SK-N-MC (cell line): Measurements from ENCODE around the gene LTBP2.

Experiments
- EZH2 ChIP-seq: fragments of 200-600 bp; sonication (generic); IDR thresholded peaks from one replicate; pipeline ENCODE4 v1.6.1; 2017; ENCODE audit warnings: antibody characterized with exemption
- POLR2AphosphoS5 ChIP-seq: IDR thresholded peaks from 2 replicates; pipeline ENCODE4 v1.6.1; 2012; ENCODE audit warnings: mild to moderate bottlenecking, low read depth, low read length, borderline replicate concordance

DNA sequence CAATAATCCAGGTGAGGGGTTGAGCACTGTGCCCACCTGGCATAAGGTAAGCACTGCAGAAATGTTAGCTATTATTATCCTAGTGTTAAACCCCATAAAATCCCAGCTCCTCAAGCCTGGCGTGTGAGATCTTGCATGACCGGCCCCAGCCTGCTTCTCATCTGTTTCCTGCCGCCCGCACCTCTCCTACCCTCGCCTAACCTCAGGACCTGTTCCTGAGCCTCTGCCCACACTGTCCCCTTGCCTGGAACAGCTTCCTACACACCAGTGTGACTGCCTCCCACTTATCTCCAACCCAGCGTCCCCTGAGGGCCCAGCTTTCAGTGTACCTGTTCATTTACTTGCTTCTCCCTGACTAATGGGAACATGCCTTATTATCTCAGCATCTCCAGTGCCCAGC lies 93.8 kb downstream of the LTBP2 start:
- TF ChIP-seq EZH2, result no peak
- no peak for TF ChIP-seq POLR2AphosphoS5
